ENCODE measurements around the gene OAS2. TPM values are rescaled to one million over a fixed set of nuclear protein-coding genes. Genes with fewer than 3 reads are reported as not detected.
A peak's percentile ranks its signal among the peaks of the same experiment; 100 is the strongest.

The OAS2 gene
- total and polyA plus RNA-seq, 2 donors (not counting 1 experiment from before 2014, with no cell fraction given), result 31.6 to 59.3 TPM

- Histone ChIP-seq H4K20me1 (ENCODE audit: control insufficient read depth, insufficient read depth, low read length, poor library complexity, severe bottlenecking) (no peaks in the 10 kb centered on the region), H3K36me3 (replicated peaks in 1 of 2; ENCODE audit: control extremely low read depth in 1 of 2, control insufficient read depth in 1 of 2, extremely low read depth in 1 of 2, insufficient read depth in 2 of 2, low read length in 1 of 2) (peaks cover 0 to 3% of the 10 kb centered on the region in 2 experiments), H2AFZ (ENCODE audit: insufficient read depth, low read depth, low read length, poor library complexity, severe bottlenecking) (peak overlapping the region; percentile 87), H3K79me2 (ENCODE audit: control insufficient read depth, insufficient read depth, low read length) (peaks cover 60% of the 10 kb centered on the region), H3K9me3 (ENCODE audit: control extremely low read depth in 1 of 3, control insufficient read depth in 2 of 3, insufficient read depth in 1 of 3, low read length in 2 of 3) (peaks cover 0 to 4% (median 0%) of the 10 kb centered on the region in 3 donors), H3K27me3 (replicated peaks in 1 of 4; ENCODE audit: control extremely low read depth in 1 of 4, control insufficient read depth in 3 of 4, insufficient read depth in 4 of 4, low read length in 3 of 4) (no peaks in the 10 kb centered on the region), H3K4me1 (ENCODE audit: control insufficient read depth in 2 of 2, insufficient read depth in 2 of 2, low read length in 2 of 2) (peaks cover 39 to 41% of the 10 kb centered on the region in 2 donors), H3K27ac (ENCODE audit: low read length in 2 of 2) (peak overlapping the region; percentile 90 to 94), H3K4me2 (replicated peaks; ENCODE audit: low read depth, low read length, poor library complexity, severe bottlenecking) (peak overlapping the region; percentile 79), H3K4me3 (ENCODE audit: control extremely low read depth in 1 of 5, extremely low read depth in 1 of 5, insufficient read depth in 1 of 5, low read depth in 2 of 5, low read length in 4 of 5) (peak overlapping the region; percentile 70 to 94 (median 78)), H3K9ac (ENCODE audit: low read length) (peak overlapping the region; percentile 73)
- Mint-ChIP-seq H3K4me3 (peak overlapping the region; percentile 98), H3K27me3 (no peaks in the 10 kb centered on the region), H3K27ac (peak overlapping the region; percentile 98), H3K9me3 (ENCODE audit: insufficient read depth) (peaks cover 4% of the 10 kb centered on the region), H3K4me1 (peaks cover 56% of the 10 kb centered on the region)
- intact Hi-C loops (cut with micrococcal nuclease), result loop anchor here (1.0 to 5.0 kb wide), 4 partner anchors 15 to 100 kb away; partner anchors contain the start of gene OAS3
- no peak for ATAC-seq (ENCODE audit: low read depth)
- 90% methylated on average over 7 of the region's 8 CpGs for WGBS (ENCODE audit: insufficient coverage)
- no peak for DNase-seq
- ChIA-PET POLR2A (interaction anchor here (0.5 to 1.4 kb wide), 5 partner anchors 15 to 226 kb away, joined by 3 to 7 read pairs (median 4); partner anchors contain the start of genes OAS1 and OAS3), CTCF (interaction anchor here (0.8 to 3.4 kb wide), 19 partner anchors 10 to 219 kb away, joined by 3 to 50 read pairs (median 5); partner anchors contain the start of genes OAS1 and OAS3)
- TF ChIP-seq EZH2 (IDR thresholded peaks at IDR 0.05; ENCODE audit: borderline replicate concordance, insufficient read depth, low read depth, low read length, poor library complexity, severe bottlenecking), result no peak
- no peak for TF ChIP-seq CTCF (IDR thresholded peaks at IDR 0.05)
These were observed 678 bp upstream of the OAS2 start for GRCh38 chr12:112977641-112978040.

DNA sequence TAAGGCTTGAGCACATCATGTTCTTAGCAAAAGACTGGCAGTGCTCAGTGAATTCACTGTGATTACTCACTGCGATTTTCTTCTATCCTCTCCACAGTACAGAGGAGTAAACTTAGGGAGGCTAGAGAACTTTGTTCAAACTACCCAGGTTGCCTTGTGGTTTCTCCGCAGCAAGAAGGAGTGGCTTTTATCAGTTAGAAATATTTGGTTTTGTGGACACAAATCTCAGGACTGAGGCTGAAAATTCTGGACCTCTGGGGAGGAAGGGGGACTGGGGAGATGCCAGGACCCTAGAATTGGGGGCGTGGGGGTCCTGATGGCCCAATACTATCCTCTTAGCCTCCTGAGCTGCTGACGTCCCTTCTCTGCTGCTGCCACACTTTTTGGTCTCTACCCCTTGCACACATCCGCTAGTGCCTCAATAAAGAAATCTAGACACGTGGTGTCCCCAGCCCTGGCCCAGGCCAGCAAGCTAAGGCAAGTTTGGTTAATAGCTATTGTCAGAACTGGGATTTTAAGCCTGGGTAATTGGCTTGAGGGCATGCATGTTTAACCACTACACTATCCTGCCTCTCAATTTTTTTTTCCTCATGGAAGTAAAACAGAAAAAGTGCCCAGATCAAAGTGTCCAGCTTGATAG is 842 bp downstream of the OAS2 start:
- Mint-ChIP-seq H3K27me3 (no peaks in the 10 kb centered on the region), H3K4me3 (peak overlapping the region; percentile 98), H3K27ac (peak overlapping the region; percentile 98), H3K4me1 (peaks cover 54% of the 10 kb centered on the region), H3K9me3 (ENCODE audit: insufficient read depth) (peaks cover 4% of the 10 kb centered on the region)
- peaks cover 0 to 4% (median 0%) of the 10 kb centered on the region in 3 donors for H3K9me3 ChIP-seq (ENCODE audit: control extremely low read depth in 1 of 3, control insufficient read depth in 2 of 3, insufficient read depth in 1 of 3, low read length in 2 of 3)
- H3K27me3 ChIP-seq (replicated peaks in 1 of 4; ENCODE audit: control extremely low read depth in 1 of 4, control insufficient read depth in 3 of 4, insufficient read depth in 4 of 4, low read length in 3 of 4), result no peaks in the 10 kb centered on the region
- ATAC-seq (ENCODE audit: low read depth) (peak; percentile 14), DNase-seq (peak; percentile 45)
- peak overlapping the region; percentile 79 for H3K4me2 ChIP-seq (replicated peaks; ENCODE audit: low read depth, low read length, poor library complexity, severe bottlenecking)
- H3K9ac ChIP-seq (ENCODE audit: low read length), result peak overlapping the region; percentile 73
- peaks cover 33 to 39% of the 10 kb centered on the region in 2 donors for H3K4me1 ChIP-seq (ENCODE audit: control insufficient read depth in 2 of 2, insufficient read depth in 2 of 2, low read length in 2 of 2)
- 0% methylated on average over 3 of the region's 6 CpGs for WGBS (ENCODE audit: insufficient coverage)
- TF ChIP-seq CTCF (IDR thresholded peaks at IDR 0.05) (no peak), EZH2 (IDR thresholded peaks at IDR 0.05; ENCODE audit: borderline replicate concordance, insufficient read depth, low read depth, low read length, poor library complexity, severe bottlenecking) (no peak)
- H3K27ac ChIP-seq (ENCODE audit: low read length in 2 of 2), result peak overlapping the region; percentile 90 to 94
- intact Hi-C loops (cut with micrococcal nuclease), result loop anchor here (2.0 to 5.0 kb wide), 2 partner anchors 14 to 98 kb away; no protein-coding TSS in a partner anchor
- H3K79me2 ChIP-seq (ENCODE audit: control insufficient read depth, insufficient read depth, low read length), result peaks cover 75% of the 10 kb centered on the region
- no peaks in the 10 kb centered on the region for H4K20me1 ChIP-seq (ENCODE audit: control insufficient read depth, insufficient read depth, low read length, poor library complexity, severe bottlenecking)
- peaks cover 0 to 3% of the 10 kb centered on the region in 2 experiments for H3K36me3 ChIP-seq (replicated peaks in 1 of 2; ENCODE audit: control extremely low read depth in 1 of 2, control insufficient read depth in 1 of 2, extremely low read depth in 1 of 2, insufficient read depth in 2 of 2, low read length in 1 of 2)
- H3K4me3 ChIP-seq (ENCODE audit: control extremely low read depth in 1 of 5, extremely low read depth in 1 of 5, insufficient read depth in 1 of 5, low read depth in 2 of 5, low read length in 4 of 5), result peak overlapping the region; percentile 70 to 94 (median 78)
- POLR2A ChIA-PET, result interaction anchor here (0.6 to 1.4 kb wide), 4 partner anchors 9 to 226 kb away, joined by 3 to 8 read pairs (median 6); no protein-coding TSS in a partner anchor
- peak overlapping the region; percentile 87 for H2AFZ ChIP-seq (ENCODE audit: insufficient read depth, low read depth, low read length, poor library complexity, severe bottlenecking)
- CTCF ChIA-PET, result interaction anchor here (0.5 to 3.4 kb wide), 12 partner anchors 9 to 482 kb away, joined by 3 to 50 read pairs (median 6); partner anchors contain the start of gene OAS1
